Thyroid gland (tissue), 4 donors: ENCODE data around the gene ARF6.

Source experiments
- POLR2A ChIP-seq, 2 donors: fragments of 450-650 bp; IDR thresholded peaks; one replicate each; pipeline ENCODE4 v1.6.1; 2017; ENCODE audit warnings: antibody characterized with exemption in 2 of 2, mild to moderate bottlenecking in 2 of 2, moderate library complexity in 1 of 2
- TF ChIP-seq, protein P1 (sequence below), 6 experiments: fragments of 200-600 bp in 3 of 6; fragments of 450-650 bp in 3 of 6; sonication (generic) in 3 of 6; IDR thresholded peaks; one replicate each; pipeline ENCODE4 v1.5.1; 2016 to 2019; ENCODE audit warnings: antibody characterized with exemption in 6 of 6, mild to moderate bottlenecking in 2 of 6, inconsistent platforms in 1 of 6, moderate library complexity in 1 of 6

DNA sequence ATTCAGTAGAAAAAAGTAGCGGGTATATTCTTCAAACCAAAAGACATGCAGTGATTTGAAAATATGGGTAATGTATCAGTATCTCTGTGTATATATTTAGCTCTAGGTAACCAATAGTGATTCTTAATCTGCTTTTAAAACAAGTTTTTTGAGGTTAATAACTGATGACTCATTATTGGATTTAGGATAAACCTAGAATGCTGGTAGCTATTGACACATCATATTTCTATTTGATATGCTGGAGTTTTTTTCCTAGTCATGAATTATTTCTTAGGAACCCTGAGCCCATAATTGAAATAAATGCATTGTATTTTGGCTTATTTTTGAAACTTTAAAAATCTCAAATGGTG, 15.5 kb downstream of the ARF6 start:
- no peak for TF ChIP-seq POLR2A (IDR thresholded peaks at IDR 0.05)
- TF ChIP-seq, protein P1, sequence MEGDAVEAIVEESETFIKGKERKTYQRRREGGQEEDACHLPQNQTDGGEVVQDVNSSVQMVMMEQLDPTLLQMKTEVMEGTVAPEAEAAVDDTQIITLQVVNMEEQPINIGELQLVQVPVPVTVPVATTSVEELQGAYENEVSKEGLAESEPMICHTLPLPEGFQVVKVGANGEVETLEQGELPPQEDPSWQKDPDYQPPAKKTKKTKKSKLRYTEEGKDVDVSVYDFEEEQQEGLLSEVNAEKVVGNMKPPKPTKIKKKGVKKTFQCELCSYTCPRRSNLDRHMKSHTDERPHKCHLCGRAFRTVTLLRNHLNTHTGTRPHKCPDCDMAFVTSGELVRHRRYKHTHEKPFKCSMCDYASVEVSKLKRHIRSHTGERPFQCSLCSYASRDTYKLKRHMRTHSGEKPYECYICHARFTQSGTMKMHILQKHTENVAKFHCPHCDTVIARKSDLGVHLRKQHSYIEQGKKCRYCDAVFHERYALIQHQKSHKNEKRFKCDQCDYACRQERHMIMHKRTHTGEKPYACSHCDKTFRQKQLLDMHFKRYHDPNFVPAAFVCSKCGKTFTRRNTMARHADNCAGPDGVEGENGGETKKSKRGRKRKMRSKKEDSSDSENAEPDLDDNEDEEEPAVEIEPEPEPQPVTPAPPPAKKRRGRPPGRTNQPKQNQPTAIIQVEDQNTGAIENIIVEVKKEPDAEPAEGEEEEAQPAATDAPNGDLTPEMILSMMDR (IDR thresholded peaks at IDR 0.05): no peak
